ENCODE data around the gene RNF40. TPM values are rescaled to one million over a fixed set of nuclear protein-coding genes. Genes with fewer than 3 reads are reported as not detected.

Gene RNF40
- total RNA-seq, 2 donors from 2014 or later = 94.6 to 117 TPM

DNA sequence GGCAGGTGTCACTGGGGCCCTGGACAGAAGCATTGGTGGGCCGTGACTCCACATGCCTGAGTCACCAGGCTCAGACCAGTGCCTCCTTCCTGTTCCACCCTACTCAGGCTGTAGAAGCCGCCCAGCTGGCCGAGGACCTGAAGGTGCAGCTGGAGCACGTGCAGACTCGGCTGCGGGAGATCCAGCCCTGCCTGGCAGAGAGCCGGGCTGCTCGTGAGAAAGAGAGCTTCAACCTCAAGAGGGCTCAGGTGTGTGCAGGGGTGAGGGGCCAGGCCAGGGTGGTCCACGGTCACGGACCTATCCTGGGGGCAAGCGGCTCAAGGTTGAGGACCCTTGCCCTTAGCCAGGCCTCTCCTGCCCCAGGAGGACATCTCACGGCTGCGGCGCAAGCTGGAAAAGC, 9.6 kb downstream of the RNF40 start:
- Histone ChIP-seq H3K4me1 (no peaks in the 10 kb centered on the region), H3K27me3 (no peaks in the 10 kb centered on the region), H3K9me3 (no peaks in the 10 kb centered on the region), H3K9ac (ENCODE audit: low read depth in 2 of 2, low read length in 2 of 2) (no peak overlapping the region), H3K27ac (no peak overlapping the region), H3K36me3 (peaks cover 25% of the 10 kb centered on the region), H3K4me3 (no peak overlapping the region)
- TF ChIP-seq, protein P1, sequence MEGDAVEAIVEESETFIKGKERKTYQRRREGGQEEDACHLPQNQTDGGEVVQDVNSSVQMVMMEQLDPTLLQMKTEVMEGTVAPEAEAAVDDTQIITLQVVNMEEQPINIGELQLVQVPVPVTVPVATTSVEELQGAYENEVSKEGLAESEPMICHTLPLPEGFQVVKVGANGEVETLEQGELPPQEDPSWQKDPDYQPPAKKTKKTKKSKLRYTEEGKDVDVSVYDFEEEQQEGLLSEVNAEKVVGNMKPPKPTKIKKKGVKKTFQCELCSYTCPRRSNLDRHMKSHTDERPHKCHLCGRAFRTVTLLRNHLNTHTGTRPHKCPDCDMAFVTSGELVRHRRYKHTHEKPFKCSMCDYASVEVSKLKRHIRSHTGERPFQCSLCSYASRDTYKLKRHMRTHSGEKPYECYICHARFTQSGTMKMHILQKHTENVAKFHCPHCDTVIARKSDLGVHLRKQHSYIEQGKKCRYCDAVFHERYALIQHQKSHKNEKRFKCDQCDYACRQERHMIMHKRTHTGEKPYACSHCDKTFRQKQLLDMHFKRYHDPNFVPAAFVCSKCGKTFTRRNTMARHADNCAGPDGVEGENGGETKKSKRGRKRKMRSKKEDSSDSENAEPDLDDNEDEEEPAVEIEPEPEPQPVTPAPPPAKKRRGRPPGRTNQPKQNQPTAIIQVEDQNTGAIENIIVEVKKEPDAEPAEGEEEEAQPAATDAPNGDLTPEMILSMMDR (IDR thresholded peaks at IDR 0.05) = no peak
- intact Hi-C loops (cut with DNase I) = no loop called here
- DNase-seq = no peak

DNA sequence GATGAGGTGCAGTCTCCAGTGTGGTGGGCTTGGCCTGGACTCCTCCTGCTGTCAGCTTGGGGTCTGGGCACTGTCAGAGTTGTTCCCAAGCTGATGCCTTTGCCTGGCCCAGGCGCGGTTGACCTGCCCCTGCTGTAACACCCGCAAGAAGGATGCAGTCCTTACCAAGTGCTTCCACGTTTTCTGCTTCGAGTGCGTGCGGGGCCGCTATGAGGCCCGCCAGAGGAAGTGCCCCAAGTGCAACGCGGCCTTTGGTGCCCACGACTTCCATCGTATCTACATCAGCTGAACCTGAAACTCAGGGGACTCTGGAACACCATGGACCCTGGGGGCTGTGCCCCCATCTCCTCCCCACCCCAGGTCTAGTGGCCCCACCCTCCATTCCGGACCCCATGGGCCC, 11.7 kb downstream of the RNF40 start:
- no peaks in the 10 kb centered on the region for H3K9me3 ChIP-seq
- H3K9ac ChIP-seq (ENCODE audit: low read depth in 2 of 2, low read length in 2 of 2) = no peak overlapping the region
- H3K27ac ChIP-seq = no peak overlapping the region
- H3K4me1 ChIP-seq = no peaks in the 10 kb centered on the region
- peaks cover 13% of the 10 kb centered on the region for H3K36me3 ChIP-seq
- no peak overlapping the region for H3K4me3 ChIP-seq
- TF ChIP-seq, protein P1 (IDR thresholded peaks at IDR 0.05) = no peak
- no peak for DNase-seq
- intact Hi-C loops (cut with DNase I) = no loop called here
- H3K27me3 ChIP-seq = no peaks in the 10 kb centered on the region

DNA sequence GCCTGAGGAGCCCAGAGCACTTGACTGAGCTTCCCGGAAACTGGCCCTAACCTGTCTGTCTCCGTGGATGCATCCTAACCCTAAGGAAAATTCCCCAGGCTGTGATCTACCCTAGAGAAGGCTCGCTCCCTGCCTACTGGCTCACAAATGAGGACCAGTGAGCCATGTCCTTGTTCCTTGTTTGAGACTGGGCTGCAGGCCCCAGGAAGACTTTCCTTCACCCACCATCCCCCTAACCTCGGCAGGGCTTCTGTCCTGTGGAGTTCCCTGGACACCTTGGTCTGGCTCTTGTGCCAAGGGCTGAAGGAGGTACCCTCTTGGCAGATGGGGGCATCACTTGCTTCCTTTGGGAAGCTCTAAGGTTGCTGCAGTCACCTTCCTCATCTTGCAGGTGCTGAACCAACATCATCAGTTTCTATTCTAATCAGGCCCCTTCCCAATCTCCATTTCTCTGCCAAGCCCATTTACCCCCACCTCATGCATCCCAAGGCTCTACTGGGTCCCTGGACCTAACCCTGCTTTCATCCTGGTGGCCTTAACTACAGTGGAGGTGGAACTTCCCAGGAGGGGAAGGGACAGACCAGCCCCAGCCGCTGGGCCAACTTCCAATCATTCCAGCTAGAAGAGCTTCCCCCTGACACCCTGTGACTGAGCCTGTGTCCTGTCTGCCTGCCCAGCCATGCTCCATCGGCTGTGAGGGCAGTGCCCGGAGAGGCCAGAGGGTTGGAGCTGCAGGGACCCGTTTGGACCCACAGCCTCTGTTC, 12.4 kb downstream of the RNF40 start:
- Histone ChIP-seq H3K27me3 (no peaks in the 10 kb centered on the region), H3K4me1 (no peaks in the 10 kb centered on the region), H3K9me3 (no peaks in the 10 kb centered on the region), H3K9ac (ENCODE audit: low read depth in 2 of 2, low read length in 2 of 2) (peak overlapping the region; percentile 50 to 78), H3K36me3 (peaks cover 8% of the 10 kb centered on the region), H3K27ac (peak overlapping the region; percentile 70), H3K4me3 (peak overlapping the region; percentile 58)
- TF ChIP-seq, protein P1 (IDR thresholded peaks at IDR 0.05) = no peak
- no peak for DNase-seq
- intact Hi-C loops (cut with DNase I) = no loop called here

DNA sequence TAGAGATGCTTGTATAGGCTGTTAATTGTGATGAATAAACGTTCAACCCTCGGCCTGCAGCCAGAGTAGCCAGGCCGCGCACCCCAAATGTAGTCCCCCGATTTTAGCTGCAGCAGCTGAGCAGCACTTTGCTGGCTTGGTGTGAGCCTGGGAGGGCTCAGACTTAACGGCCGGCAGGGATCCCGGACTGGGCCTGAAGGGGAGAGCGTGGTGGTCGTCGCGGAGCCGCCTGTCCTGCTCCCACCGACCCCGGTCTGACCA, 12.9 kb downstream of the RNF40 start:
- intact Hi-C loops (cut with DNase I) = no loop called here
- H3K27ac ChIP-seq = peak overlapping the region; percentile 70
- H3K9me3 ChIP-seq = no peaks in the 10 kb centered on the region
- H3K27me3 ChIP-seq = no peaks in the 10 kb centered on the region
- H3K4me3 ChIP-seq = peak overlapping the region; percentile 58
- TF ChIP-seq, protein P1 (IDR thresholded peaks at IDR 0.05) = no peak
- peak overlapping the region; percentile 50 to 78 for H3K9ac ChIP-seq (ENCODE audit: low read depth in 2 of 2, low read length in 2 of 2)
- no peak for DNase-seq
- H3K36me3 ChIP-seq = peaks cover 7% of the 10 kb centered on the region
- H3K4me1 ChIP-seq = no peaks in the 10 kb centered on the region

DNA sequence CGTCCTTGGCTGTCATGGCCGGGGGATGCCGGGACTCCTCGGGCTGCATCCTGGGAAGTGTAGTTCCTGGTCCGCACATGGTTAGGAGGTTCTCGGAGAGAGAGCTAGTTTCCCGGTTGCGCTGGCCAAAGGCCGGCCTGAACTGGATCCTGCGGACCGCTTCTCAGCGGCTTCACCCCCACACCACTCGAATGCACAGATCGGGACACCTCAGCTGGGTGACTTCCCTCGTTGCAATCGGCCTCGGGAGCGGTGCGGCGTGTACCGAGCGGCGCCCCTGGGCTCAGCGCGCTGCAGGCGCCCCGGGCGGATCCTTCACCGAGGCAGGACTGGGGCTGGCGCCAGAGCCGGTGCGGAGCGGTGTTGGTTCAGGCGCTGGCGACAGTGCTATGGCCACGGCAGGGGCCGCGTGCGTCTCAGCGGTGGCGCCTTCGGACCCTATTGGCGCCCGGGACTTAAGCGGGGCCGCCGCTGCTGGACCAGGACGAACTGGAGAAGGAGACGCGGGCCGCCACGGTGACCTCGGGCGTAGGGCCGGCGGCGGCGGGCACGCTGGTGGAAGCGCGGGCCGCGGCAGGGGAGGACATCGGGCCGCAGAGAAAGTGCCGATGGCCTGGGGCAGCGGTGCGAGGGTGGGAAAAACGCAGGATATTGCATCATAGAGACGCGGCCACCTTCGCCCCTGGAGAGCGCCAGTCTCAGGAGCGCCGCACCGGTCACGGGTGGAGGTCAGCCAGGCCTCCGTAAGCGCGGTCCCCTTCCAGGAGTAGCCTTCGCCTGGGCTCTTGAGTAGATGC, 13.5 kb downstream of the RNF40 start:
- H3K27ac ChIP-seq = peak overlapping the region; percentile 70
- no peaks in the 10 kb centered on the region for H3K27me3 ChIP-seq
- DNase-seq = peak; percentile 91
- peak overlapping the region; percentile 58 for H3K4me3 ChIP-seq
- H3K9ac ChIP-seq (ENCODE audit: low read depth in 2 of 2, low read length in 2 of 2) = peak overlapping the region; percentile 78 to 86
- intact Hi-C loops (cut with DNase I) = no loop called here
- no peaks in the 10 kb centered on the region for H3K9me3 ChIP-seq
- TF ChIP-seq, protein P1 (IDR thresholded peaks at IDR 0.05) = no peak
- no peaks in the 10 kb centered on the region for H3K4me1 ChIP-seq
- peaks cover 7% of the 10 kb centered on the region for H3K36me3 ChIP-seq

All from colonic mucosa (tissue), 4 donors.